Keratinocyte (primary cell): Measurements from ENCODE around the gene ERBB4.

Source experiments
- EZH2 ChIP-seq: IDR thresholded peaks from one replicate; pipeline ENCODE4 v1.6.1; 2012; ENCODE audit warnings: inconsistent platforms, mild to moderate bottlenecking, low read length, moderate library complexity
- TF ChIP-seq, protein P1 (sequence below), 3 experiments: IDR thresholded peaks in 1 of 3; conservative IDR thresholded peaks in 1 of 3; optimal IDR thresholded peaks in 1 of 3; 2 replicates in 2 of 3; 3 replicates in 1 of 3; pipeline versions ENCODE3 to v1.5.1; 2011; ENCODE audit warnings: low read length in 3 of 3, mild to moderate bottlenecking in 3 of 3, moderate library complexity in 2 of 3, control low read depth in 1 of 3, inconsistent platforms in 1 of 3; ENCODE audit not compliant: insufficient read depth in 2 of 3; ENCODE audit errors: extremely low read depth in 1 of 3

DNA sequence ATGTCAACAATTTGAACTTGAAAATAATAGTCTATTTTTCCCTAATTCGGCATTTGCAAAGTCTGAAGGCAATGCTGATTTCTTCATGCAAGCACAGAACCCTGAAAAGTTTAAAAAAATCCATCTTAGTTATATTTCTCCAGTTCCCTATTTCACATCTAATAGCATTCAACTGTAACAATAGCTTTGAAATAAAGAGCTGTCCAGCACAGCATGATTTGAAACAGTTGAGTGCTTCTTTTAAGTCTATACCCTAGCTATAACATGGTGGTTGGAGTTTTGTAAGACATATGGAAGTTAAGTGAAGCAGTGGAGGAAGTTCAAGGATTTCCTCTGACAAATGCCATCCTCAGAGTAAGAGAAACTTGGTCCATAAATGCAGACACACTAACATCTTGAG lies 691.9 kb downstream of the ERBB4 start:
- TF ChIP-seq, protein P1, sequence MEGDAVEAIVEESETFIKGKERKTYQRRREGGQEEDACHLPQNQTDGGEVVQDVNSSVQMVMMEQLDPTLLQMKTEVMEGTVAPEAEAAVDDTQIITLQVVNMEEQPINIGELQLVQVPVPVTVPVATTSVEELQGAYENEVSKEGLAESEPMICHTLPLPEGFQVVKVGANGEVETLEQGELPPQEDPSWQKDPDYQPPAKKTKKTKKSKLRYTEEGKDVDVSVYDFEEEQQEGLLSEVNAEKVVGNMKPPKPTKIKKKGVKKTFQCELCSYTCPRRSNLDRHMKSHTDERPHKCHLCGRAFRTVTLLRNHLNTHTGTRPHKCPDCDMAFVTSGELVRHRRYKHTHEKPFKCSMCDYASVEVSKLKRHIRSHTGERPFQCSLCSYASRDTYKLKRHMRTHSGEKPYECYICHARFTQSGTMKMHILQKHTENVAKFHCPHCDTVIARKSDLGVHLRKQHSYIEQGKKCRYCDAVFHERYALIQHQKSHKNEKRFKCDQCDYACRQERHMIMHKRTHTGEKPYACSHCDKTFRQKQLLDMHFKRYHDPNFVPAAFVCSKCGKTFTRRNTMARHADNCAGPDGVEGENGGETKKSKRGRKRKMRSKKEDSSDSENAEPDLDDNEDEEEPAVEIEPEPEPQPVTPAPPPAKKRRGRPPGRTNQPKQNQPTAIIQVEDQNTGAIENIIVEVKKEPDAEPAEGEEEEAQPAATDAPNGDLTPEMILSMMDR (optimal IDR thresholded peaks at IDR 0.05 in 1 of 3, IDR thresholded peaks at IDR 0.05 in 1 of 3, conservative IDR thresholded peaks at IDR 0.05 in 1 of 3; ENCODE audit: extremely low read depth in 1 of 3, insufficient read depth in 2 of 3, low read length in 3 of 3) = no peak
- TF ChIP-seq EZH2 = no peak
